ENCODE results near the gene BACH2. TPM values are rescaled to one million over a fixed set of nuclear protein-coding genes. Genes with fewer than 3 reads are reported as not detected.
"Not testable (repeated sequence)": the region's sequence is repeated elsewhere in the genome, so short reads cannot be mapped to it uniquely, and the experiment has no call there.

BACH2 gene
- polyA plus RNA-seq, 2 of the 4 experiments (the other 2 are of a cell fraction) = 0.01 to 0.36 TPM

GRCh38 chr6:90212274-90212673 lies 84.4 kb downstream of the BACH2 start (continued):
- no peak for TF ChIP-seq CHD4 (IDR thresholded peaks at IDR 0.05; ENCODE audit: borderline replicate concordance)

GRCh38 chr6:90209527-90209926 lies 87.1 kb downstream of the BACH2 start:
- no peak for DNase-seq (ENCODE audit: low read depth in 1 of 2, low spot score in 1 of 2)
- H3K4me2 ChIP-seq = no peak overlapping the region
- H3K27ac ChIP-seq = no peak overlapping the region
- no peak overlapping the region for H3K4me3 ChIP-seq
- ATAC-seq = no peak
- POLR2A ChIA-PET = no interaction called here
- no peaks in the 10 kb centered on the region for H3K9me3 ChIP-seq
- FAIRE-seq = no peak
- CTCF ChIA-PET = interaction anchor here (0.5 kb wide), 1 partner anchor 30 kb away, joined by 4 read pairs; no protein-coding TSS in a partner anchor
- no peaks in the 10 kb centered on the region for H3K4me1 ChIP-seq
- TF ChIP-seq NFE2L2 (conservative IDR thresholded peaks at IDR 0.05; ENCODE audit: low read length) (no peak), HOXB13 (CRISPR knock-in tag; IDR thresholded peaks at IDR 0.05; ENCODE audit: low read depth) (no peak), FOXS1 (CRISPR knock-in tag; IDR thresholded peaks at IDR 0.05) (no peak), CBX8 (IDR thresholded peaks at IDR 0.05) (no peak), KDM1A (IDR thresholded peaks at IDR 0.05; ENCODE audit: low read depth) (no peak), KDM5A (IDR thresholded peaks at IDR 0.05) (no peak), ZFP36 (IDR thresholded peaks at IDR 0.05; ENCODE audit: borderline replicate concordance, partially characterized antibody) (no peak), TP53 (CRISPR knock-in tag; IDR thresholded peaks at IDR 0.05) (no peak), EP300 (IDR thresholded peaks at IDR 0.05) (no peak), RARB (CRISPR knock-in tag; IDR thresholded peaks at IDR 0.05) (no peak), NPAS2 (CRISPR knock-in tag; IDR thresholded peaks at IDR 0.05; ENCODE audit: borderline replicate concordance) (no peak), MAZ (IDR thresholded peaks at IDR 0.05; ENCODE audit: borderline replicate concordance, low read depth, low read length) (no peak), MYC (IDR thresholded peaks at IDR 0.05; ENCODE audit: borderline replicate concordance, low read length) (no peak), TFCP2L1 (CRISPR knock-in tag; IDR thresholded peaks at IDR 0.05) (no peak), POLR2A (IDR thresholded peaks at IDR 0.05; ENCODE audit: low read length) (no peak), CHD2 (IDR thresholded peaks at IDR 0.05; ENCODE audit: low read length, partially characterized antibody) (no peak)
- TF ChIP-seq, protein P1, sequence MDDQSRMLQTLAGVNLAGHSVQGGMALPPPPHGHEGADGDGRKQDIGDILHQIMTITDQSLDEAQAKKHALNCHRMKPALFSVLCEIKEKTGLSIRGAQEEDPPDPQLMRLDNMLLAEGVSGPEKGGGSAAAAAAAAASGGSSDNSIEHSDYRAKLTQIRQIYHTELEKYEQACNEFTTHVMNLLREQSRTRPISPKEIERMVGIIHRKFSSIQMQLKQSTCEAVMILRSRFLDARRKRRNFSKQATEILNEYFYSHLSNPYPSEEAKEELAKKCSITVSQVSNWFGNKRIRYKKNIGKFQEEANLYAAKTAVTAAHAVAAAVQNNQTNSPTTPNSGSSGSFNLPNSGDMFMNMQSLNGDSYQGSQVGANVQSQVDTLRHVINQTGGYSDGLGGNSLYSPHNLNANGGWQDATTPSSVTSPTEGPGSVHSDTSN (IDR thresholded peaks at IDR 0.05) = no peak
- 76% methylated on average over 6 of the region's 6 CpGs for WGBS (ENCODE audit: missing lambda C conversion rate)

DNA sequence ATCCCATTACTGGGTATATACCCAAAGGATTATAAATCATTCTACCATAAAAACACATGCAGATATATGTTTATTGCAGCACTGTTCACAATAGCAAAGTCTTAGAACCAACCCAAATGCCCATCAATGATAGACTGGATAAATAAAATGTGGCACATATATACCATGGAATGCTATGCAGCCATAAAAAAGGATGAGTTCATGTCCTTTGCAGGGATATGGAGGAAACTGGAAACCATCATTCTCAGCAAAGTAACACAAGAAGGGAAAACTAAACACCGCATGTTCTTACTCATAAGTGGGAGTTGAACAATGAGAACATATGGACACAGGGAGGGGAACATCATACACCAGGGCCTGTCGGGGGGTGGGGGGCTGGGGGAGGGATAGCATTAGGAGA lies 88.0 kb downstream of the BACH2 start:
- ATAC-seq; H3K4me3 ChIP-seq; H3K4me1 ChIP-seq; FAIRE-seq; H3K27ac ChIP-seq; CTCF ChIA-PET; POLR2A ChIA-PET; H3K9me3 ChIP-seq; H3K4me2 ChIP-seq; DNase-seq (ENCODE audit: low read depth in 1 of 2, low spot score in 1 of 2): not testable (repeated sequence)
- WGBS (ENCODE audit: missing lambda C conversion rate) = 88% methylated on average over 1 of the region's 2 CpGs

GRCh38 chr6:90204327-90205056 lies 92.2 kb downstream of the BACH2 start:
- H3K4me2 ChIP-seq = no peak overlapping the region
- FAIRE-seq (no peak), ATAC-seq (no peak), DNase-seq (ENCODE audit: low read depth in 1 of 2, low spot score in 1 of 2) (no peak)
- WGBS (ENCODE audit: missing lambda C conversion rate) = 64% methylated on average over 7 of the region's 7 CpGs
- H3K9me3 ChIP-seq = no peaks in the 10 kb centered on the region
- POLR2A ChIA-PET = no interaction called here
- no peak overlapping the region for H3K4me3 ChIP-seq
- CTCF ChIA-PET = interaction anchor here (0.6 to 1.1 kb wide), 2 partner anchors 46 to 86 kb away, joined by 3 to 4 read pairs; no protein-coding TSS in a partner anchor
- no peak overlapping the region for H3K27ac ChIP-seq
- no peaks in the 10 kb centered on the region for H3K4me1 ChIP-seq
- TF ChIP-seq CTCF (IDR thresholded peaks at IDR 0.05) = no peak
- no peak for TF ChIP-seq SREBF2 (IDR thresholded peaks at IDR 0.05)
- no peak for TF ChIP-seq MAX (IDR thresholded peaks at IDR 0.05)
- no peak for TF ChIP-seq CBX2 (IDR thresholded peaks at IDR 0.05; ENCODE audit: borderline replicate concordance, low read depth)
- no peak for TF ChIP-seq MAFK (IDR thresholded peaks at IDR 0.05; ENCODE audit: partially characterized antibody)
- TF ChIP-seq, protein P2, sequence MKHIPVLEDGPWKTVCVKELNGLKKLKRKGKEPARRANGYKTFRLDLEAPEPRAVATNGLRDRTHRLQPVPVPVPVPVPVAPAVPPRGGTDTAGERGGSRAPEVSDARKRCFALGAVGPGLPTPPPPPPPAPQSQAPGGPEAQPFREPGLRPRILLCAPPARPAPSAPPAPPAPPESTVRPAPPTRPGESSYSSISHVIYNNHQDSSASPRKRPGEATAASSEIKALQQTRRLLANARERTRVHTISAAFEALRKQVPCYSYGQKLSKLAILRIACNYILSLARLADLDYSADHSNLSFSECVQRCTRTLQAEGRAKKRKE (CRISPR knock-in tag; IDR thresholded peaks at IDR 0.05; ENCODE audit: low read depth) = no peak
- TF ChIP-seq ZSCAN20 (CRISPR knock-in tag; IDR thresholded peaks at IDR 0.05) = no peak
- no peak for TF ChIP-seq TFCP2L1 (CRISPR knock-in tag; IDR thresholded peaks at IDR 0.05)
- no peak for TF ChIP-seq ZC3H11A (IDR thresholded peaks at IDR 0.05)
- TF ChIP-seq RAD21 (conservative IDR thresholded peaks at IDR 0.05 in 1 of 2, IDR thresholded peaks at IDR 0.05 in 1 of 2) = no peak
- no peak for TF ChIP-seq HDAC2 (IDR thresholded peaks at IDR 0.05)
- TF ChIP-seq GATA3 (IDR thresholded peaks at IDR 0.05; ENCODE audit: borderline replicate concordance) = no peak
- TF ChIP-seq, protein P1 (IDR thresholded peaks at IDR 0.05) = no peak
- no peak for TF ChIP-seq KDM5A (IDR thresholded peaks at IDR 0.05)
- no peak for TF ChIP-seq EP300 (IDR thresholded peaks at IDR 0.05)
- no peak for TF ChIP-seq HOXB13 (CRISPR knock-in tag; IDR thresholded peaks at IDR 0.05; ENCODE audit: low read depth)
